WTC11 (cell line): ENCODE measurements around the gene NTNG2. TPM values are rescaled to one million over a fixed set of nuclear protein-coding genes. Genes with fewer than 3 reads are reported as not detected.
A peak's percentile ranks its signal among the peaks of the same experiment; 100 is the strongest.

Experiments used
- ATAC-seq: fragments of 200-7000 bp; cut with Tn5 transposase; 2 replicates; pipeline ENCODE4 v1.10.0; 2021; ENCODE audit warnings: mild to moderate bottlenecking, moderate library complexity
- CTCF ChIA-PET: fragments of 300-600 bp; sonication (Branson Sonifier 250); formaldehyde crosslinking; loops from one replicate; lab custom pipeline; 2021; ENCODE audit warnings: antibody characterized with exemption; lab: Charles Lee
- POLR2A ChIA-PET: fragments of 350-600 bp; sonication (Branson Sonifier 250); formaldehyde crosslinking; loops from one replicate; lab custom pipeline; 2021; ENCODE audit warnings: antibody characterized with exemption; lab: Charles Lee
- DNase-seq: peaks from one replicate; pipeline ENCODE4 v3.0.0; 2021; ENCODE audit warnings: low spot score
- H3K27ac Mint-ChIP-seq: 2 replicates; pipeline ENCODE4 v1.8.0; 2021; ENCODE audit warnings: mixed read lengths
- H3K27me3 Mint-ChIP-seq: 2 replicates; pipeline ENCODE4 v1.8.0; 2021; ENCODE audit warnings: low read depth, mild to moderate bottlenecking, moderate library complexity, mixed read lengths
- H3K36me3 Mint-ChIP-seq: 2 replicates; pipeline ENCODE4 v1.8.0; 2021; ENCODE audit warnings: mixed read lengths
- H3K4me1 Mint-ChIP-seq: 2 replicates; pipeline ENCODE4 v1.8.0; 2022; ENCODE audit warnings: mixed read lengths
- H3K4me3 Mint-ChIP-seq: 2 replicates; pipeline ENCODE4 v1.8.0; 2021; ENCODE audit warnings: mild to moderate bottlenecking, moderate library complexity, mixed read lengths
- H3K9me3 Mint-ChIP-seq: 2 replicates; pipeline ENCODE4 v1.8.0; 2021; ENCODE audit warnings: mixed read lengths
- ARID4B ChIP-seq: sonication (generic); formaldehyde crosslinking; IDR thresholded peaks from 2 replicates; pipeline ENCODE4 v1.8.0; 2023; ENCODE audit warnings: missing genetic modification reagents, mild to moderate bottlenecking, borderline replicate concordance
- ERG ChIP-seq: fragments of 250-450 bp; sonication (Bioruptor Pico); IDR thresholded peaks from 2 replicates; pipeline ENCODE4 v1.8.0; 2021; ENCODE audit warnings: mild to moderate bottlenecking
- FOXP4 ChIP-seq: sonication (generic); formaldehyde crosslinking; IDR thresholded peaks from 2 replicates; pipeline ENCODE4 v1.8.0; 2022; ENCODE audit warnings: mild to moderate bottlenecking, missing genetic modification reagents
- HMGXB4 ChIP-seq: sonication (generic); formaldehyde crosslinking; IDR thresholded peaks from 2 replicates; pipeline ENCODE4 v1.8.1; 2023; ENCODE audit warnings: mild to moderate bottlenecking, moderate library complexity, missing genetic modification reagents
- IRF1 ChIP-seq: sonication (generic); formaldehyde crosslinking; IDR thresholded peaks from 2 replicates; pipeline ENCODE4 v1.8.0; 2023; ENCODE audit warnings: missing genetic modification reagents
- RELA ChIP-seq: sonication (generic); formaldehyde crosslinking; IDR thresholded peaks from 2 replicates; pipeline ENCODE4 v1.8.1; 2022; ENCODE audit warnings: missing genetic modification reagents, mild to moderate bottlenecking, borderline replicate concordance
- SOX15 ChIP-seq: fragments of 250-450 bp; sonication (Bioruptor Pico); IDR thresholded peaks from 2 replicates; pipeline ENCODE4 v1.9.0; 2021; ENCODE audit warnings: mild to moderate bottlenecking
- TCF7 ChIP-seq: sonication (generic); formaldehyde crosslinking; IDR thresholded peaks from 2 replicates; pipeline ENCODE4 v1.8.0; 2022; ENCODE audit warnings: mild to moderate bottlenecking, low read depth, missing genetic modification reagents, moderate library complexity
- TP53 ChIP-seq: sonication (generic); formaldehyde crosslinking; IDR thresholded peaks from 2 replicates; pipeline ENCODE4 v1.8.1; 2023; ENCODE audit warnings: mild to moderate bottlenecking, missing genetic modification reagents
- USF2 ChIP-seq: sonication (generic); formaldehyde crosslinking; IDR thresholded peaks from 2 replicates; pipeline ENCODE4 v1.8.1; 2023; ENCODE audit warnings: mild to moderate bottlenecking, missing genetic modification reagents, moderate library complexity
- ZNF121 ChIP-seq: sonication (generic); formaldehyde crosslinking; IDR thresholded peaks from 2 replicates; pipeline ENCODE4 v1.8.0; 2023; ENCODE audit warnings: missing genetic modification reagents
- ZNF423 ChIP-seq: fragments of 250-450 bp; sonication (Bioruptor Pico); IDR thresholded peaks from 2 replicates; pipeline ENCODE4 v2.1.2; 2022; ENCODE audit warnings: mild to moderate bottlenecking, moderate library complexity
- total RNA-seq: library from RNA; stranded (reverse); gene quantifications from 3 replicates; pipeline ENCODE4 v1.2.3, GENCODE V29; 2021

Gene NTNG2
- total RNA-seq, 1 experiment from 2014 or later = 3.1 TPM

GRCh38 chr9:132160802-132161742 is 786 bp upstream of the NTNG2 start:
- ATAC-seq (peak; percentile 21), DNase-seq (no peak)
- Mint-ChIP-seq H3K36me3 (no peaks in the 10 kb centered on the region), H3K4me1 (peaks cover 15% of the 10 kb centered on the region), H3K27me3 (peaks cover 60% of the 10 kb centered on the region), H3K27ac (no peak overlapping the region), H3K9me3 (no peaks in the 10 kb centered on the region), H3K4me3 (peak overlapping the region; percentile 81)
- TF ChIP-seq HMGXB4 (CRISPR knock-in tag) = peak; percentile 15; the same call in 1 of the 2 replicates
- TF ChIP-seq SOX15 (CRISPR knock-in tag) = no peak
- TF ChIP-seq FOXP4 (CRISPR knock-in tag) = 0 out of 2 replicates have a peak, but pooled peaks have one; percentile 43
- TF ChIP-seq ERG (CRISPR knock-in tag) = no peak
- no peak for TF ChIP-seq TP53
- no peak for TF ChIP-seq USF2 (CRISPR knock-in tag)
- TF ChIP-seq ZNF423 (CRISPR knock-in tag) = peak; percentile 82
- TF ChIP-seq RELA (CRISPR knock-in tag) = peak; percentile 40; the same call in 1 of the 2 replicates
- TF ChIP-seq ARID4B (CRISPR knock-in tag) = no peak
- no peak for TF ChIP-seq ZNF121 (CRISPR knock-in tag)
- no peak for TF ChIP-seq TCF7 (CRISPR knock-in tag)
- no peak for TF ChIP-seq IRF1
- CTCF ChIA-PET = interaction anchor here (0.8 to 3.8 kb wide), 5 partner anchors 9 to 98 kb away, joined by 3 to 25 read pairs (median 6); no protein-coding TSS in a partner anchor
- POLR2A ChIA-PET = interaction anchor here (0.7 kb wide), 1 partner anchor 215 kb away, joined by 3 read pairs; no protein-coding TSS in a partner anchor
